ENCODE data around the gene TRNAU1AP.
"Not testable (repeated sequence)": the region's sequence is repeated elsewhere in the genome, so short reads cannot be mapped to it uniquely, and the experiment has no call there.

The TRNAU1AP gene

GRCh38 chr1:28512058-28512611 is 40.8 kb upstream of the TRNAU1AP start:
- peak; percentile 51 for TF ChIP-seq POLR2A (IDR thresholded peaks at IDR 0.05; ENCODE audit: low read depth, low read length)
- peak; percentile 22; the same call in 1 of the 2 replicates for TF ChIP-seq POLR2AphosphoS5 (IDR thresholded peaks at IDR 0.05; ENCODE audit: low read depth, low read length)
- TF ChIP-seq TAF1 (IDR thresholded peaks at IDR 0.05; ENCODE audit: borderline replicate concordance, low read depth, low read length), result no peak
- FAIRE-seq (no peak), DNase-seq (ENCODE audit: insufficient read length) (no peak)

- not testable (repeated sequence) for FAIRE-seq; DNase-seq (ENCODE audit: insufficient read length)
Measured at GRCh38 chr1:28514445-28514933, 38.4 kb upstream of the TRNAU1AP start.

- TF ChIP-seq POLR2A (IDR thresholded peaks at IDR 0.05; ENCODE audit: low read depth, low read length) (no peak), TAF1 (IDR thresholded peaks at IDR 0.05; ENCODE audit: borderline replicate concordance, low read depth, low read length) (no peak), POLR2AphosphoS5 (IDR thresholded peaks at IDR 0.05; ENCODE audit: low read depth, low read length) (no peak)
- DNase-seq (ENCODE audit: insufficient read length) (no peak), FAIRE-seq (no peak)
Measured at GRCh38 chr1:28516518-28516956, 36.3 kb upstream of the TRNAU1AP start.

- TF ChIP-seq TAF1 (IDR thresholded peaks at IDR 0.05; ENCODE audit: borderline replicate concordance, low read depth, low read length) (no peak), POLR2AphosphoS5 (IDR thresholded peaks at IDR 0.05; ENCODE audit: low read depth, low read length) (no peak), POLR2A (IDR thresholded peaks at IDR 0.05; ENCODE audit: low read depth, low read length) (no peak)
- no peak for DNase-seq (ENCODE audit: insufficient read length)
- FAIRE-seq, result peak; percentile 58
Measured at GRCh38 chr1:28517649-28517999, 35.3 kb upstream of the TRNAU1AP start.

- peak; percentile 81 for TF ChIP-seq POLR2A (IDR thresholded peaks at IDR 0.05; ENCODE audit: low read depth, low read length)
- TF ChIP-seq TAF1 (IDR thresholded peaks at IDR 0.05; ENCODE audit: borderline replicate concordance, low read depth, low read length), result 0 out of 2 replicates have a peak, but pooled peaks have one; percentile 30
- TF ChIP-seq POLR2AphosphoS5 (IDR thresholded peaks at IDR 0.05; ENCODE audit: low read depth, low read length), result peak; percentile 49; the same call in 1 of the 2 replicates
- FAIRE-seq, result peak; percentile 57
- peak; percentile 90 for DNase-seq (ENCODE audit: insufficient read length)
Measured at GRCh38 chr1:28518000-28518744, 34.7 kb upstream of the TRNAU1AP start.

GRCh38 chr1:28518745-28519341 is 34.0 kb upstream of the TRNAU1AP start:
- TF ChIP-seq POLR2A (IDR thresholded peaks at IDR 0.05; ENCODE audit: low read depth, low read length), result no peak
- no peak for TF ChIP-seq TAF1 (IDR thresholded peaks at IDR 0.05; ENCODE audit: borderline replicate concordance, low read depth, low read length)
- TF ChIP-seq POLR2AphosphoS5 (IDR thresholded peaks at IDR 0.05; ENCODE audit: low read depth, low read length), result no peak
- FAIRE-seq, result peak; percentile 80
- no peak for DNase-seq (ENCODE audit: insufficient read length)

- FAIRE-seq, result no peak
- no peak for TF ChIP-seq POLR2AphosphoS5 (IDR thresholded peaks at IDR 0.05; ENCODE audit: low read depth, low read length)
- TF ChIP-seq POLR2A (IDR thresholded peaks at IDR 0.05; ENCODE audit: low read depth, low read length), result no peak
- no peak for TF ChIP-seq TAF1 (IDR thresholded peaks at IDR 0.05; ENCODE audit: borderline replicate concordance, low read depth, low read length)
- DNase-seq (ENCODE audit: insufficient read length), result no peak
Measured at GRCh38 chr1:28519946-28520725, 32.7 kb upstream of the TRNAU1AP start.

GRCh38 chr1:28520796-28521195 is 32.1 kb upstream of the TRNAU1AP start:
- not testable (repeated sequence) for DNase-seq (ENCODE audit: insufficient read length); FAIRE-seq

- FAIRE-seq (no peak), DNase-seq (ENCODE audit: insufficient read length) (no peak)
- TF ChIP-seq TAF1 (IDR thresholded peaks at IDR 0.05; ENCODE audit: borderline replicate concordance, low read depth, low read length) (no peak), POLR2AphosphoS5 (IDR thresholded peaks at IDR 0.05; ENCODE audit: low read depth, low read length) (no peak), POLR2A (IDR thresholded peaks at IDR 0.05; ENCODE audit: low read depth, low read length) (no peak)
Measured at GRCh38 chr1:28521502-28522164, 31.3 kb upstream of the TRNAU1AP start.

GRCh38 chr1:28522537-28522936 is 30.3 kb upstream of the TRNAU1AP start:
- not testable (repeated sequence) for FAIRE-seq; DNase-seq (ENCODE audit: insufficient read length)

- not testable (repeated sequence) for DNase-seq (ENCODE audit: insufficient read length); FAIRE-seq
Measured at GRCh38 chr1:28525002-28525642, 27.8 kb upstream of the TRNAU1AP start.
